Measurements from ENCODE around the gene ATXN3.
"Not testable (repeated sequence)": the region's sequence is repeated elsewhere in the genome, so short reads cannot be mapped to it uniquely, and the experiment has no call there.

ATXN3 gene

DNA sequence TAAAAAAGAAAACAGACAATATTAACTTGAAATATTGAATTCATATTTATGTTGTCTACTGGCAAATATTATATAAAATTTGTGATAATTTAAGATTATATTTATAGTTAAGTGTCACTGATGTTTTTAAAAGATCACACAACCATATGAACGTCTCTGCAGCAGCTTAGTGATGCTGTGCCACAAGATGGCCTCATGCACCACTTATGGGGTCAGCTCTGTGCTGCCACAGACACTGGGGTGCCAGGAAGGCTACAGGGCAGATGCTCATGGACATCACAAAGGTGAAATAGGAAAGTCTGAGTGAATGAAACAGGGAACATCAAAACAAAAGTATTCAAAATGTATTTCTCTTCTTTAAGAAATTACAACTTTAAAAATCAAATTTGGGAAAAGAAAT lies 13.1 kb downstream of the ATXN3 start:
- FAIRE-seq (no peak), DNase-seq (ENCODE audit: insufficient read length, low spot score) (no peak)
- TF ChIP-seq SPI1 (IDR thresholded peaks at IDR 0.05; ENCODE audit: low read depth, low read length) (no peak), TAF1 (IDR thresholded peaks at IDR 0.05; ENCODE audit: low read depth, low read length) (no peak), POU2F2 (IDR thresholded peaks at IDR 0.05; ENCODE audit: low read depth, low read length) (no peak), POLR2A (IDR thresholded peaks at IDR 0.05; ENCODE audit: low read depth, low read length) (no peak), PAX5 (IDR thresholded peaks at IDR 0.05; ENCODE audit: insufficient read depth, low read length, severe bottlenecking) (no peak)

DNA sequence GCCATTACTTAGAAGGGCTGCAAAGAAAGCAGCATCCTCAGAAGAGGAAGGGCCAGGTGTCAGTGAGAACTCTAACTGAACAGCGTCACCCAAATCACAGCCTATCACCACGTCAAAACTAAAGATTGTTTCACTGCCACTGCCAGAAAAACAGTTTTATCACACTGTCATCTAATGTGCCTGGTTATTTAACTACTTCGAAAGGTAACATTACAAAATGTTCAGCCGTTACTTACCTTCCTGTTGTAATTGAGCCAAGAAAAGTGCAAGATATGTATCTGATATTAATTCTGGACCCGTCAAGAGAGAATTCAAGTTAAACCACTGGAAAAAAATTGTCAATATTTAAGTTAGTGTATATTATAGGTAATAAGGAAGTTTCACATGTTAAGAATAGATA lies 17.9 kb downstream of the ATXN3 start:
- FAIRE-seq = no peak
- no peak for DNase-seq (ENCODE audit: insufficient read length, low spot score)
- TF ChIP-seq POLR2AphosphoS5 (IDR thresholded peaks at IDR 0.05; ENCODE audit: low read depth, low read length) = no peak
- TF ChIP-seq POLR2A (IDR thresholded peaks at IDR 0.05; ENCODE audit: low read depth, low read length) = no peak

DNA sequence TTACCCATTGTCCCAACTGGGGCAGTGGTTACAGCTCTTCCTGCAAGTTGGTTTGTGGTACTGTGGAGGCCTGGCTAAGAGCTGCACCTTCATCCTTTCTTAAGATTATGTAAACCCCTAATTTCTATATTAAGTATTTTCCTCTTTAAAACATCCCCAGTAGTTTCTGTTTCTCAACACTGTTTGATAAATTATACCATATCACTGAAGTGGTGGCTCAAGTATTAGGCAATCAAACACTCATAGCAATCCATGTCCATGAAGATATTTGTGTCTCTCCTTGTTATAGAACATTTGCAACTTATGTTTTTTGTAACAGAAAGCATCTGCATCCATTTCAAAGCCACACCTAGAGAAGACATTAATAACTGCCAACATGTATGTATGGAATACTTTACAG lies 31.8 kb downstream of the ATXN3 start:
- no peak for FAIRE-seq
- TF ChIP-seq SPI1 (IDR thresholded peaks at IDR 0.05; ENCODE audit: low read depth, low read length) = no peak
- TF ChIP-seq POLR2AphosphoS5 (IDR thresholded peaks at IDR 0.05; ENCODE audit: low read depth, low read length) = no peak
- no peak for TF ChIP-seq POLR2A (IDR thresholded peaks at IDR 0.05; ENCODE audit: low read depth, low read length)
- TF ChIP-seq PAX5 (IDR thresholded peaks at IDR 0.05; ENCODE audit: insufficient read depth, low read length, severe bottlenecking) = no peak
- no peak for TF ChIP-seq TAF1 (IDR thresholded peaks at IDR 0.05; ENCODE audit: low read depth, low read length)
- TF ChIP-seq POU2F2 (IDR thresholded peaks at IDR 0.05; ENCODE audit: low read depth, low read length) = no peak
- DNase-seq (ENCODE audit: insufficient read length, low spot score) = no peak

DNA sequence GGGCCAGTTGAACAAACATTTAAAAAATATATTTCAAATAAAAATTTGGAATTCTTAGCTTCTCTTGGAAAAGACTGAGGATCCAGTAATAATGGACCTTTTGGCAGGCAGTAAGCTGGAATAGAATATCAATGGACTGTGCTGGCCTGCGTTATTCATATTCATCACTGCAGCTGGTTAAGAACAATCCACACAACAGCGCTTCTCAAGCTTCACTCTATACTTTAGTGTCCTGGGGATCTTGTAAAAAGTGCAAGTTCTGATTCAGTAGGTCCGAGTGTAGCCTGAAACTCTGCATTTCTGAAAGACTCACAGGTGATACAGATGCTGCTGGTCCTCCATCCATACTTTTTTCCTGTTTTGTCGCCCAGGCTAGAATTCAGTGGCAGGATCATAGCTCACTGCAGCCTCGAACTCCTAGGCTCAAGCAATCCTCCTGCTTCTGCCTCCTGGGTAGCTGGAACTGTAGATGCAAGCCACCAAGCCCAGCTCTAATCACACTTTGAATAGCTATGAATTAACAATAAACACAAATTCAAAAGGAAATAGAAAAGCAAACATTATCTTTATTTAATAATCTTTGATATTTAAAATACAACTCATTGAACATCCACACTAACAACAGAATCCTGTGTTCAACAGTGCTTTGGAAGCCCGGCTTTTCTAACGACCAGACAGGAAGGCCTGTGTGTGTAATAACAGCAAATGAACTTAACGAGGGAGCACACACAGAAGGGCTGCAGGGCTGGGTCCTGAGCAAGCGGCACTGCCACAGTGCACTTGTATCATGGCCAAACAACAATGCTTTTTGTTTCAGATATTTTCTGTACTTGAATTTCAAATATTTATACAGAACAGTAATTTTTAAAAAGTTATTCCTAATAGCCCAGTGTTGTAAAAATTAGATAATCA lies 48.1 kb downstream of the ATXN3 start:
- FAIRE-seq (no peak), DNase-seq (ENCODE audit: insufficient read length, low spot score) (no peak)
- TF ChIP-seq POLR2A (IDR thresholded peaks at IDR 0.05; ENCODE audit: low read depth, low read length) (no peak), POLR2AphosphoS5 (IDR thresholded peaks at IDR 0.05; ENCODE audit: low read depth, low read length) (no peak), SPI1 (IDR thresholded peaks at IDR 0.05; ENCODE audit: low read depth, low read length) (no peak), PAX5 (IDR thresholded peaks at IDR 0.05; ENCODE audit: insufficient read depth, low read length, severe bottlenecking) (no peak), POU2F2 (IDR thresholded peaks at IDR 0.05; ENCODE audit: low read depth, low read length) (no peak), TAF1 (IDR thresholded peaks at IDR 0.05; ENCODE audit: low read depth, low read length) (no peak)

DNA sequence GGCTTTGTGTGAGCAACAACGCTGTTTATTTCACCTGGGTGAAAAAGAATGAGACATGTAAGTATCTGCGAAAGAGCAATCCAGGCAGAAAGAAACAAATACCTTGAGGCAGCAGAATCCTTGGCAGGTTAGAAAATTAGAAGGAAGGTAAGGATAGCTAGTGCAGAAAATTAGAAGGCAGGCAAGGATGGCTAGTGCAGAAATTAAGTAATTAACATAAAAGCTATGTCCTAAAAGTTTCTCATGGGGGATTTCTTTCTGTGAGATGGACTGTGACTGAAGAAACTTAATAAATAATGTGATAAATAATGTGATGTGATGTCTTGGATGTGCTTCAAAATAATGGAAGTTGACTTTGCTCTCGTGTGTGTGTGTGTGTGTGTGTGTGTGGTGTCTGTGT lies 56.6 kb downstream of the ATXN3 start:
- FAIRE-seq (no peak), DNase-seq (ENCODE audit: insufficient read length, low spot score) (no peak)
- TF ChIP-seq PAX5 (IDR thresholded peaks at IDR 0.05; ENCODE audit: insufficient read depth, low read length, severe bottlenecking) (no peak), POLR2AphosphoS5 (IDR thresholded peaks at IDR 0.05; ENCODE audit: low read depth, low read length) (no peak), SPI1 (IDR thresholded peaks at IDR 0.05; ENCODE audit: low read depth, low read length) (no peak), TAF1 (IDR thresholded peaks at IDR 0.05; ENCODE audit: low read depth, low read length) (no peak), POU2F2 (IDR thresholded peaks at IDR 0.05; ENCODE audit: low read depth, low read length) (no peak), POLR2A (IDR thresholded peaks at IDR 0.05; ENCODE audit: low read depth, low read length) (no peak)

DNA sequence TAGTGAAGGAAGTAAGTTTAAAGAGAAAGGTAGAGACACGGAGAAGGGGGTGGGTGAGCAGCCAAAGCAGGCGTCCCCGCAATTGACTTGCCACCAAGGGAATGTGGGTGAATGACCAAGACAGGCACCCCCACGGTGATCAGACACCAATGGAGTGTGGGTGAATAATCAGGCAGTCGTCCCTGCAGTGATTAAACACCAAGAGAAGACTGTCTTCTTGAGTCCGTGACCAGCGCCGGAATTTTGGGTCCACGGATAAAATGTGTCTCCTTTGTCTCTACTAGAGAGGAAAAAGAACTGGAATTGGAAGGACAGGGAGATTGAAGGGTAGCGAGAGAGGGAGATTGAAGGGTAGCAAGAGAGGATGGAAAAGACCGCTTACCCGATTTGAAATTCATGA lies 57.2 kb downstream of the ATXN3 start:
- not testable (repeated sequence) for FAIRE-seq; DNase-seq (ENCODE audit: insufficient read length, low spot score)

DNA sequence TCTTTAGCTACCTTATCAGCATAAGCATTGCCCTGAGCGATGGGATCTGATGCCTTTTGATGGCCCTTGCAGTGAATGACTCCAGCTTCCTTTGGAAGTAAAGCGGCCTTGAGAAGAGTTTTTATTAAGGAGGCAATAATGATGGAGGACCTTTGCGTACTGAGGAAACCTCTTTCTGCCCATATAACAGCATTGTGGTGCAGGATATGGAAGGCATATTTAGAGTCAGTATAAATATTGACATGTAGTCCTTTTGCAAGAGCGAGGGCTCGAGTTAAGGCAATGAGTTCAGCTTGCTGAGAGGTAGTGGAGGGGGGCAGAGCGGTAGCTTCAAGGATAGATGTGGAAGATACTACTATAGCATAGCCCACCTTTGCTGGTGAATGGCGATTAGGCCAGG lies 60.5 kb downstream of the ATXN3 start:
- DNase-seq (ENCODE audit: insufficient read length, low spot score); FAIRE-seq: not testable (repeated sequence)

DNA sequence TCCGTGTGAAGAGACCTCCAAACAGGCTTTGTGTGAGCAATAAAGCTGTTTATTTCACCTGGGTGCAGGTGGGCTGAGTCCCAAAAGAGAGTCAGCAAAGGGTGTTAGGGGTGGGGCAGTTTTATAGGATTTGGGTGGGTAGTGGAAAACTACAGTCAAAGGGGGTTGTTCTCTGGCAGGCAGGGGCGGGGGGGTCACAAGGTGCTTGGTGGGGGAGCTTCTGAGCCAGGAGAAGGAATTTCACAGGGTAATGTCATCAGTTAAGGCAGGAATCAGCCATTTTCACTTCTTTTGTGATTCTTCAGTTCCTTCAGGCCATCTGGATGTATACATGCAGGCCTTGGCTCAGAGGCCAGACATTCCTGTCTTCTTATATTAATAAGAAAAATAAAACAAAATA lies 64.6 kb downstream of the ATXN3 start:
- not testable (repeated sequence) for DNase-seq (ENCODE audit: insufficient read length, low spot score); FAIRE-seq

DNA sequence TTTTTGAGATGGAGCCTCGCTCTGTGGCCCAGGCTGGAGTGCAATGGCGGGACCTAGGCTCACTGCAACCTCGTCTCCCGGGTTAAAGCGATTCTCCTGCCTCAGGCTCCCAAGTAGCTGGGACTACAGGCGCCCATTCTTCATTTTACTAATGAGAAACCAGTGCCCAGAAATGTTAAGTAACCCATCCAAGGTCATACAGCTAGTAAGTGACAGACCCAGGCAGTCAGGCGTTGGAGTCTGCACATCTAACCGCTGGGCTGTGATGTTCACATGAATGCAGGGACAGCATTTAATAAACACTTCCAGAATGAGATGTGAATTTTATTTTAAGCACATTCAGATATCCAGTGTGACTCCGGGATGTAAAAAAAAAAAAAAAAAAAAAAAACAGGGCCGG lies 65.2 kb downstream of the ATXN3 start:
- FAIRE-seq (no peak), DNase-seq (ENCODE audit: insufficient read length, low spot score) (no peak)
- TF ChIP-seq SPI1 (IDR thresholded peaks at IDR 0.05; ENCODE audit: low read depth, low read length) = no peak
- no peak for TF ChIP-seq POLR2A (IDR thresholded peaks at IDR 0.05; ENCODE audit: low read depth, low read length)

DNA sequence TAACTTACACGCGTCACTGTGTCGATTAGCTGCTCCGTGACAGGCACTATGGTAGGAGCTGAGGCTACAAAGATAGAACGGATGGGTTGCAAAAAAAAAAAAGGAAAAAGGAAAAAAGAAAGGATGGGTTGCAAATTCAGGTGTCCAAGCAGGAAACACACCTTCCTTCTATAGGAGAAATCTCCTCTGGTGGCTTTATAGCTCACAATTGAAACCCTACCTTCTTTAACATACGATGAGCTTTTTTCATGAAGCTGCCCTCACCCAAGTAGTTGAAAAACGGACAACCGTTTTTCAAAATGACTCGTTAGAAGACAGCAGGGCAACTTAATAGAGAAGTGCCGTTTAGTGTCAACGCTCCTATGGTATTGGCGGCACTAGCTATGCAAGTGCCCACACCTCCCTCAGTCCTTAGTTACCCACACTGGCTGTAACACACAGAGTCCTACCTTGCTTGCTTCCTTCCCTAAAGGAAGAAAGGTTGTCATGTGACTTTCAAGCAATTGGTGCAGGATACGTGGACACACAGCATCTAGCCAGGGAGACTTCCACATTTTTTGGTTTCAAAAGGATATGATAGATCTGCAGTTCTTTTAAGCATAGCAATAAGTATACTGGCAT lies 65.8 kb downstream of the ATXN3 start:
- DNase-seq (ENCODE audit: insufficient read length, low spot score) = no peak
- TF ChIP-seq SPI1 (IDR thresholded peaks at IDR 0.05; ENCODE audit: low read depth, low read length) (0 out of 2 replicates have a peak, but pooled peaks have one; percentile 40), POLR2AphosphoS5 (IDR thresholded peaks at IDR 0.05; ENCODE audit: low read depth, low read length) (no peak)
- peak; percentile 67 for FAIRE-seq

DNA sequence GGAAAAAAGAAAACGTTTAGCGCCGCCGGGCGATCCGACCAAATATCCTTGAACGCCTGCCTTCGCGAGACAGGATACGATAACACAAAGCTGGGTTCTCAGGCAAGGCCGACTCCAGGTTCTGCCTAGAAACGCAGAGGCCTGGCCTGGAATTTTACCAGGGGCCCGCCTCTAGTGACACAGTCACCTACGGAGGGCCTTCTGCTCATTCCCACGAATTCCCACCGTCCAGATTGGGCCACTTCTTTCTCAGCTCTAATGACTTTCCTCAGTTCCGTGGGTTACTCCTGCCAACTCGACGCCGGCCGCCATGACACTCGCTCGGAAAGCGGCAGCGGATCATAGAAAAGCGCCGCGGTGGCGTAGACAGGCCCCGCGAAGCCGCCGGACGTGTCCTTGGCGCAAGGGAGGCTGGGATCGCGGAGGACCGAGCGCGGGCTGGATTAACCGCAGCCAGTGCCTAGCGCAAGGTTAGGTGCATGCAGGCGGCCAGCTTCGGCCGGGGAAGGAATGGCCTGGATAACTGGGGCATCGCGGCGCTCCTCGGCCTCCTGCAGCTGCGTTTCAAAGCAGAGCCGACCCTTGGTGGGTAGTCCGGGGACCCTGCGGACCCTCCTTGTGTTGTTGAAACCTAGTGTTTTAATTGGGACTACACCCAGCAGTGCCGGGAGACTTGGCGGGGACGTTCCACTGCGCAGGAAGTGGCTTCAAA lies 66.5 kb downstream of the ATXN3 start, which contains the start of gene TRIP11:
Gene TRIP11 (minus strand): TSS at position 341 of the 712 bp plus-strand sequence. CDS start 374 bp downstream, outside the sequence.
- FAIRE-seq (peak; percentile 97), DNase-seq (ENCODE audit: insufficient read length, low spot score) (peak; percentile 81)
- TF ChIP-seq POU2F2 (IDR thresholded peaks at IDR 0.05; ENCODE audit: low read depth, low read length) (peak; percentile 54; the same call in 1 of the 2 replicates), SPI1 (IDR thresholded peaks at IDR 0.05; ENCODE audit: low read depth, low read length) (no peak; the same call in 1 of the 2 replicates), PAX5 (IDR thresholded peaks at IDR 0.05; ENCODE audit: insufficient read depth, low read length, severe bottlenecking) (no peak), POLR2A (IDR thresholded peaks at IDR 0.05; ENCODE audit: low read depth, low read length) (peak; percentile 97), TAF1 (IDR thresholded peaks at IDR 0.05; ENCODE audit: low read depth, low read length) (peak; percentile 95), POLR2AphosphoS5 (IDR thresholded peaks at IDR 0.05; ENCODE audit: low read depth, low read length) (peak; percentile 98)
